HL-60 (cell line): ENCODE results near the gene SHOC1.

ENCODE experiments used
- DNase-seq, 2 experiments: peaks; one replicate each; pipeline ENCODE4 v3.0.0-alpha.2; 2010 to 2020; ENCODE audit warnings: low read depth in 1 of 2, low spot score in 1 of 2
- H3K27ac ChIP-seq: fragments of 250-450 bp; sonication (Bioruptor Pico); replicated peaks from 2 replicates; pipeline ENCODE4 v1.5.1; 2020; ENCODE audit warnings: mild to moderate bottlenecking, moderate library complexity
- H3K27me3 ChIP-seq: fragments of 250-450 bp; sonication (Bioruptor Pico); 2 replicates; pipeline ENCODE4 v1.5.1; 2021; ENCODE audit warnings: mild to moderate bottlenecking, moderate library complexity; ENCODE audit not compliant: insufficient read depth, poor library complexity, severe bottlenecking
- H3K4me3 ChIP-seq: replicated peaks from 2 replicates; pipeline ENCODE4 v1.5.1; 2011; ENCODE audit warnings: mild to moderate bottlenecking, control low read depth, low read length; ENCODE audit not compliant: insufficient read depth
- GABPA ChIP-seq: IDR thresholded peaks from 2 replicates; pipeline ENCODE4 v1.6.1; 2012; ENCODE audit warnings: low read depth
- POLR2AphosphoS5 ChIP-seq: IDR thresholded peaks from 2 replicates; pipeline ENCODE4 v1.6.1; 2012; ENCODE audit warnings: low read depth
- REST ChIP-seq: IDR thresholded peaks from 2 replicates; pipeline ENCODE4 v1.6.1; 2012; ENCODE audit warnings: low read depth; ENCODE audit not compliant: insufficient replicate concordance
- SPI1 ChIP-seq: IDR thresholded peaks from 2 replicates; pipeline ENCODE4 v1.6.1; 2012; ENCODE audit warnings: low read depth, mild to moderate bottlenecking, borderline replicate concordance
- TF ChIP-seq, protein P1 (sequence below): IDR thresholded peaks from one replicate; pipeline ENCODE4 v1.5.1; 2011; ENCODE audit warnings: low read length, control low read depth, inconsistent platforms; ENCODE audit not compliant: insufficient read depth

Gene SHOC1

DNA sequence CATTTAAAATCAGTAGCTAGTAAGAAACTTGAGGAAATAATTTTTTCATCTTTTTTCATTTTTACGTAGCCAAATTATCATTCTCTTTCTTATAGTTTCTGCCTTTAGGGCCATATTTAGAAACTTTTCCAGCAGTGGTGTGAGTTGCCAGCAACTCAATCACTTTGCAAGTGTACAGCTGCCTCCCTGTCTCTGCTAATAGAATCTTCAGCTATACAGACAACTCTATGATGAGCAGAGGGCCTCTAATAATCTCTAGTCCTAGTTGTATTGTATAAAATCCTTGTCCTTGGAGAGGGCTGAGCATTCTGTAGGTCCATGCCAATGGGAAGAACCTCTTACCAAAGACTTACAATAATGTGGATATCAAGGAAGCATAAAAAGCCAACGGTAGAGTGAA is 11.5 kb upstream of the SHOC1 start:
- Histone ChIP-seq H3K27me3 (no peaks in the 10 kb centered on the region), H3K27ac (no peak overlapping the region), H3K4me3 (no peak overlapping the region)
- no peak for DNase-seq
- no peak for TF ChIP-seq REST
- TF ChIP-seq, protein P1, sequence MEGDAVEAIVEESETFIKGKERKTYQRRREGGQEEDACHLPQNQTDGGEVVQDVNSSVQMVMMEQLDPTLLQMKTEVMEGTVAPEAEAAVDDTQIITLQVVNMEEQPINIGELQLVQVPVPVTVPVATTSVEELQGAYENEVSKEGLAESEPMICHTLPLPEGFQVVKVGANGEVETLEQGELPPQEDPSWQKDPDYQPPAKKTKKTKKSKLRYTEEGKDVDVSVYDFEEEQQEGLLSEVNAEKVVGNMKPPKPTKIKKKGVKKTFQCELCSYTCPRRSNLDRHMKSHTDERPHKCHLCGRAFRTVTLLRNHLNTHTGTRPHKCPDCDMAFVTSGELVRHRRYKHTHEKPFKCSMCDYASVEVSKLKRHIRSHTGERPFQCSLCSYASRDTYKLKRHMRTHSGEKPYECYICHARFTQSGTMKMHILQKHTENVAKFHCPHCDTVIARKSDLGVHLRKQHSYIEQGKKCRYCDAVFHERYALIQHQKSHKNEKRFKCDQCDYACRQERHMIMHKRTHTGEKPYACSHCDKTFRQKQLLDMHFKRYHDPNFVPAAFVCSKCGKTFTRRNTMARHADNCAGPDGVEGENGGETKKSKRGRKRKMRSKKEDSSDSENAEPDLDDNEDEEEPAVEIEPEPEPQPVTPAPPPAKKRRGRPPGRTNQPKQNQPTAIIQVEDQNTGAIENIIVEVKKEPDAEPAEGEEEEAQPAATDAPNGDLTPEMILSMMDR = no peak
- no peak for TF ChIP-seq GABPA
- TF ChIP-seq SPI1 = no peak
- no peak for TF ChIP-seq POLR2AphosphoS5

- DNase-seq = no peak
- H3K27me3 ChIP-seq = no peaks in the 10 kb centered on the region
- no peak for TF ChIP-seq REST
- TF ChIP-seq GABPA = no peak
- no peak for TF ChIP-seq SPI1
- no peak for TF ChIP-seq POLR2AphosphoS5
- TF ChIP-seq, protein P1 = no peak
- no peak overlapping the region for H3K4me3 ChIP-seq
- H3K27ac ChIP-seq = no peak overlapping the region
These were observed 11.1 kb upstream of the SHOC1 start for GRCh38 chr9:111805830-111806241.

- no peak overlapping the region for H3K4me3 ChIP-seq
- H3K27ac ChIP-seq = no peak overlapping the region
- no peak for DNase-seq
- TF ChIP-seq GABPA (no peak), POLR2AphosphoS5 (no peak), REST (no peak), SPI1 (no peak)
- TF ChIP-seq, protein P1 = no peak
- H3K27me3 ChIP-seq = no peaks in the 10 kb centered on the region
These were observed 10.5 kb upstream of the SHOC1 start for GRCh38 chr9:111805262-111805661.
